SIG-M5 (cell line): Measurements from ENCODE around the gene SLC5A12.

Source experiments
- DNase-seq: peaks from one replicate; lab custom pipeline; 2025; lab: John Stamatoyannopoulos, UW

SLC5A12 gene, protein sequence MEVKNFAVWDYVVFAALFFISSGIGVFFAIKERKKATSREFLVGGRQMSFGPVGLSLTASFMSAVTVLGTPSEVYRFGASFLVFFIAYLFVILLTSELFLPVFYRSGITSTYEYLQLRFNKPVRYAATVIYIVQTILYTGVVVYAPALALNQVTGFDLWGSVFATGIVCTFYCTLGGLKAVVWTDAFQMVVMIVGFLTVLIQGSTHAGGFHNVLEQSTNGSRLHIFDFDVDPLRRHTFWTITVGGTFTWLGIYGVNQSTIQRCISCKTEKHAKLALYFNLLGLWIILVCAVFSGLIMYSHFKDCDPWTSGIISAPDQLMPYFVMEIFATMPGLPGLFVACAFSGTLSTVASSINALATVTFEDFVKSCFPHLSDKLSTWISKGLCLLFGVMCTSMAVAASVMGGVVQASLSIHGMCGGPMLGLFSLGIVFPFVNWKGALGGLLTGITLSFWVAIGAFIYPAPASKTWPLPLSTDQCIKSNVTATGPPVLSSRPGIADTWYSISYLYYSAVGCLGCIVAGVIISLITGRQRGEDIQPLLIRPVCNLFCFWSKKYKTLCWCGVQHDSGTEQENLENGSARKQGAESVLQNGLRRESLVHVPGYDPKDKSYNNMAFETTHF

DNA sequence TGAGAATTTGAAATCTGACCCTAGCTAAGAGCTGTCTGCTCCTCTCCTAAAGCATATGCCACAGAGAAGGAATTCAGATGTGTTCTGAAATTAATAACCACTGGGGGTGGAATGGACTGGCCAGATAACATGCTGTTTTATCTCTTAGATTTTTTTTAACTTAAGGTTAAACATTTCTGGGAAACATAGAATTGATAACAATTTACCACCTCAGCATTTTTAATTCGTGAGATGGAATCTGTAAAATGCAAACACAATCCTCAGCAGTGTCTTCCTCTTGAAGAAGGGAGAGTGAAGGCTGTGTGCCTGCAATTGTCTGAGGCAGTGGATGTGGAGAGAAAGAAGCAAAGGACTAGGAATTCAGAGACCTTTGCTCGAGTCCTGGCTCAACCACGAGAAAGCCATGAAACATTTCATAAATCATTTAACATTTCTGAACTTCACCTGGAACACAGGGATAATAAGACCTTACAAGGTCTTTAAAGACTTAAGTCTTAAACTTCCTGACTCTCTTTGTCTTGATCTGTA, at the start of gene SLC5A12:
SLC5A12 (minus strand) TSS at position 113 of the 528 bp plus-strand sequence. CDS start 346 bp downstream, outside the sequence.
- DNase-seq: no peak

GRCh38 chr11:26769027-26769426, 47.2 kb upstream of the SLC5A12 start:
- DNase-seq: no peak

GRCh38 chr11:26767060-26767459, 45.2 kb upstream of the SLC5A12 start:
- no peak for DNase-seq

DNA sequence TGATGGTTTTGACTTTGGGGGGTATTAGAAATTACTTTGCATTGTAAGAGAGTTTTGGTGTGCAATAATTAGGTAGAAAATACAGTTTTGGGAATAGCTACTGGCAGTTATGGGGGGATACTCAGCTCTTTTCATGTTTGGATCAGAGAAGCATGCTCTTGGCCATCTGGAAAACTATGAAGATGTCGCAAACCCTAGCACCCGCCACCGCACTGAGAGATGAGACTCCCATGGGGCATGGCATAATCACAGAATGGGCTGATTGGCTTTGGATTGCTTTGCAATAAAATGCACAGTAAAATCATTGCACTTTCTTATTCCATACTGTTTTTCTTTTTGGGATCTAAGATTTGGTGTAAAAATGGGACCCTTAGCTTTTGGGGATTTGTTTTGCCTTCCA, 43.5 kb upstream of the SLC5A12 start:
- no peak for DNase-seq

GRCh38 chr11:26764825-26765224, 43.0 kb upstream of the SLC5A12 start:
- no peak for DNase-seq

DNA sequence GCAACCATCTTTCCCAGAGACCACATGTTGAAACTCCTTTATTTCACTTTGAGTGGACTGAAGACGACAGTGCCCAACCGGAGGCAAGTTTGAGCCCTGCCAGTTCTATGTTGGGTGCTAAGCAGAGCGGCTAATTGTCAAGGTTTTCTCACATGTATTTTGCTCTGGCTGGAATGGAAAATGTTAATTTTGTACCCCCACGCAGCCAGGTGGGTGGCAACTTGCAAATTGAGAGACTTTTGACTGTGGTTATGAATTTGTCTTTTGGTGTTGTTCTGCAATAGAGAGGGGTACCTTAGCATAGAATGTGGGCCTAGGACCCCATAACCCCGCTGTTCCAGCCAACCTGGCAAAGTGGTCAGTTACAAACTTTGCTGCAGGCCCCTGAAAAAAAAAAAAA, 42.5 kb upstream of the SLC5A12 start:
- no peak for DNase-seq

DNA sequence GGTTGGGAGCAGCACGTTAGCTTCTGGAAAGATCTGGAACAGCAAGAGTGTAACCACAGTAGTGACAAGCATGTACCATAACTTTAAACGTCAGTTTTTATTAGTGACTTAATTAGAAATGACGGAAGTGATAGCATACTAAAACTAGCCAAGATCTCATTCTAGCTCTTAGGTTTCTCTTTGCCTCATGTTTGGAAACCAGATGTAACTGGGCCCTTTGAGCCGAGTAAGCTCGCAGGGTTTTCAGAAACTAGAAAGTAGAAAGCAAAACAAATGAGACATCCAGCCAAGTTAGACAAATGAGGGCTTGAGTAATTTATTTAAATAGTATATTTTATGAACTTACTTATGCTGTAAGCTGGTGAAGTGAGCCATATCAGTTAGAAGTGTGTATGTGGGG, 40.2 kb upstream of the SLC5A12 start:
- DNase-seq: no peak

DNA sequence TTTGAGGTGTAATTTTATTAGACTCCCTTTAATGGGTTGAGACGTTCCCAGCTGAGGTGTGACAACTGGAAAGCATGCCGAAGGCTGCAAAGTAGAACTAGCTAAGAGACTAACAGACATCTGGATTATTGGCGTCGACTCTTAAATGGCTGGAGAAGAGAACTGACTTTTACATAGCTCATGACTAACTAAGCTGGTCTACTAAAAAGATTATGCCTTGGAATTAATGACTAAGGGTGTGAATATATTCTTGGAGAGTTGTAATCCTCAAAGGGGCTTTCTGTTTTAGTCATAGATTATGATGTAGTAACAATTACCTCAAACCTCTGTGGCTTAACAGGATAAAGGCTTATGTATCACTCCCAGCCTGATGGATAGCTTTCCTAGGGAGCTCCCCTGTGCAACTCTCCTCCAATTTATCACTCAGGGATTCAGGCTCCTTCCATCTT, 39.5 kb upstream of the SLC5A12 start:
- DNase-seq: no peak

GRCh38 chr11:26757995-26758394, 36.1 kb upstream of the SLC5A12 start:
- DNase-seq: no peak

DNA sequence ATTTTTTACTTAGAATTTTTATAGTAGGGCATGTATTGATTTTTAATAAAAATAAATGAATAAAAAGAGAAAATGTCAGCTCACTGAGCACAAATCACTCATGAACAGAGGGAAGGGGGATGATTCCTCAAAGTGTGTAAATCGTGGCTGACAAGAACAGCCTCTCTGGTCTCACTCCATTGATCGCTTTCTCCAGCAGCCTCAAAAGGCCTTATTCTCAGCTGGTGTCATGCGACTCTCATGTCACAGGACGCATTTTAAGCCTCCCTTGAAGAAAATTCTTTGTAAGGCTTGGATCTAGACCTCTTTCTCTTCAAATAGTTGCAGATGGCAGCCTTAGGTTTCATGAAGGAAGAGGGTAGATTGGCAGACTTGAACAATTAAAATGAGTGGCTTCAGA, 33.9 kb upstream of the SLC5A12 start:
- DNase-seq: no peak

- peak; percentile 1 for DNase-seq
These were observed 32.1 kb upstream of the SLC5A12 start for GRCh38 chr11:26753723-26754504.

- DNase-seq: no peak
These were observed 28.1 kb upstream of the SLC5A12 start for GRCh38 chr11:26749927-26750326.

DNA sequence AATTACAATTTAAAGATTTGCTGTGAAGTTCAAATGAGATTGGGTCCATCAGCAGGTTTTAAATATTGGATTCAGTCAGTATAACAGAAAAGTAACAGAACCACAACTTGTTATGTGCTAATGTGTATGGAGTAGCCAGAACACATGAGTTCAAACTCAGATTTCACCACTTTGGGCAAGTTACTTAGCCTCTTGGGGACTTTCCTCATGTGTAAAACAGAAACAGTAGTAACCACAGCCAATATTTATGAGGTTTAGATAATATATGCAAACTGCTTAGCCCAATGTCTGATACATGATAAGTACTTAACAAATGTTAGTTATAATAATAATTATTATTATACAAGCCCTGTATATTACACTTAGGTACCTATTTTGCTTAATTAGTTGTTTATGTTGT, 21.8 kb upstream of the SLC5A12 start:
- DNase-seq: no peak

- DNase-seq: no peak
These were observed 21.1 kb upstream of the SLC5A12 start for GRCh38 chr11:26742966-26743365.

DNA sequence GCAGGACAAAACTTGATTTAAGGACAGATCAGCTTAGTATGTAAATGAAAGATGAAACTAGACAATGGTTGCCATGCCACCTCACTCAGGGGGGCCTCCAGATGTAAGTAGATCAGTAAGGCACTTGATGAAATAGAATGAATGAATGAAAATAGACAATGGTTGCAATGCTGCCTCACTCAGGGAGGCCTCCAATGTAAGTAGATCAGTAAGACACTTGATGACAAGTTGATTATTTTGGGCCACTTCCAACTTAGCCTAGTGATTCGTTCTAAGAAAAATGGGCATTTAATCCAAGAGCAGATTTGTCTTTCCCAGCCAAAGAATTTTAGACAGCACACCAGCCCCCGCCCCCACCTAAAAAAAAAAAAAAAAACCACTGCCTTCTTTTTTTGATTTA, 19.2 kb upstream of the SLC5A12 start:
- DNase-seq: no peak

DNA sequence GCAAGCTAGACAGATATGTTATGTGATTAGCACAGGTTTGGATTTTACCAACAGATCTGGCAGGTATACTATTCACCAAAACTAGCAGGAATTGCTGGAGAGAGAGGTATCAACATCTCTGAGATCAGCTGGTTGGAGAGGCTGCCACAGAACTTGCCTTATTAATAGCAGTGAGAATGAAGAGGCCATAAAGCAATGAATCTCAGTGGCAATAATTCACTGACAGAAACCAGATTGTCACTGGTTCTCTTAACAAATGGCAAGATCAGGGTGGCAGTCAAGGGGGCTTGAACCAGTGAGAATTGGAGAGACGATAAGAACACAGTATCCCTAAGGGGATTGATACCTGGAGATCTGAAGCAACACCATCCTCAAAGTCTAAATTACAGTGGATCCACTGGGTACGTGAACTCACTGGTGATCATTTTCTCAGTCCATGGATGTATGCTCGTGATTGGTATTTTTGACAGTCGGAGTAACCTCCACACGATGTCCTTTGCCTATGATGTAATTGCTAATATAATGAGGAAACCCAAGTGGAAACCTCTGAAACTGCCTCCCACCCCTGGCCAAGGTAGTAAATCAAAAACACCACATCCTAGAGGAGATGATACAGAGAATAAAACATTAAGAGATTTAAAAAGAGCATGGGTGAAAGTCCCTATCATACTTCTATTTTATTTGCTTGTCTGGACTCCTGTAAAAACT, 17.7 kb upstream of the SLC5A12 start:
- DNase-seq: no peak

DNA sequence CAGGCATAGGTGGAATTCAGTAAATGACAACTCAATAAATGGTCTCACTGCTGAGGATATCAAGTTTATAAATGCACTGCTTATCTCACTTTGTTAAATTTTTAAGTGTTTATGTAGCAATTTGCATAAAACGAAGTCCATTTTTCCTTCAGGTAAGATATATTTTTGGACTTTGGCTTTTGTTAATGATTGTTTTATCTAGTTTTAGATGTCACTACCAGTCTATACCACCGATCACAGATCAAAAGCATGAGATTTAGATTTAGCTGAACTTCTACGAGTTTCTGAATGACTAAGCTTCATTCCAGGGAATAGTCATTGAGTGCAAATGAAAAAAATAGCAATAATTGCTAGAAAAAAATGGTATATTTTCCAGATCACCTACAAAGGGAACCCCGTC, 12.8 kb upstream of the SLC5A12 start:
- DNase-seq: no peak

DNA sequence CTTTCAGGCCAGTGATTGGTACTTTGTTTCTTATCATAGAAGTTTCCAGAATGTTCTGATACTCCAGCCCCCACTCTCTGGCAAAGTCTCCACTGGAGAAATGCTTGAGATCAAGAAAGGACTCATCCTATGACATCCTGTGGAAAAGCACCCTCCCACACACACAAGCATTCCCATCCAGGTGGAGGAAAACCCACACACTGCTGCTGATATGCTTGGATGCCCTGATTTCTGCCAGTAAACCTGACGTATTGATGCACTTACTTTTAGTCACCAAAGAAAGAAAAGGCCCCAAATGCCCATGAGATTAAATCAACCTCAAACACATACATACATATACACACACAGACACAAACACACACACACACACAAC, 9.2 kb upstream of the SLC5A12 start:
- DNase-seq: no peak

GRCh38 chr11:26730414-26731083, 8.7 kb upstream of the SLC5A12 start:
- no peak for DNase-seq

- no peak for DNase-seq
These were observed 7.4 kb upstream of the SLC5A12 start for GRCh38 chr11:26729284-26729683.

- no peak for DNase-seq
These were observed 5.1 kb upstream of the SLC5A12 start for GRCh38 chr11:26726960-26727359.
